NB4 (cell line): ENCODE measurements around the gene SLC29A3.

ENCODE experiments used
- CTCF ChIP-seq: IDR thresholded peaks from one replicate; pipeline ENCODE4 v1.5.1; 2012; ENCODE audit warnings: low read depth, low read length
- POLR2A ChIP-seq: IDR thresholded peaks from 2 replicates; pipeline ENCODE4 v1.6.1; 2011; ENCODE audit warnings: mild to moderate bottlenecking; ENCODE audit not compliant: insufficient read length; ENCODE audit errors: extremely low read depth

DNA sequence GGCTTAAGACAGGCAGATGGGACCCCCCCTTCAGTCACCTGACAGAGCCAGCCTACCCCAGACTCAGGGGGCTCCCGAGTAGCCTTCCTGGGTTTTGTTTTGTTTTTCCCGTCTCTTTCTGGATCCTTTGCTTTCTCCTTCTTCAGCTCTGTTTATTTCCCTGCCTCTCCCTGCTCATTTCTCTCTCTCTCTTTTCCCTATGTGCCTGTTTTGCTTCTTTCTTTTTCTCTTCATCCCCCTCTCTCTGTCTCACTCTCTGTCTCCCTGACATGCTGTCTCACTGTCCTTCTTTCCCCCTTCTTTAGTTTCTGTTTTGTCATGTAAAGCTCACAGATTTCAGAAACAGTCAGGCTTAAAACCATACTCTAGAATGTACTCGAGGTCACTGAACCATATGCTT, 38.2 kb upstream of the SLC29A3 start:
- TF ChIP-seq CTCF (no peak), POLR2A (no peak)
